ENCODE results near the gene MTRR.

The MTRR gene

DNA sequence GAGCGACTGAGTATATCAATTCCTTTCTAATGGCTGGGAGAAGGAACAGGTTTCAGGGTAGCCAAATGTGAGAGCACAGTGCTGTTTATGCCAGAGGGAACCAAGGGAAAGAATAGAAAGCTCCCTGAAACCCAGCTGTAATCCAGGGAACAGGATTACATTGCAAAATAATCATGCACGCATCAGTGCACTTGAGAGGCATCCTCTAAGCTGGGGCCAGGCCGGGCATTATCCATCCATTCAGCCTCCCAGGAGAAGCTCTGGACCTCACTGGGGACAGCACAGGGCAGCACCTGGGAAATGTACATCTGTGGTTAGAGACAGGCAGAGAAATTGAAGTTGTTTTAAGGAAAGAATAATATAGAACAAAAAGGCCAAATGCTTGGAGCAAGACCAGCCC is 72.7 kb downstream of the MTRR start:
- DNase-seq (ENCODE audit: extremely low read depth, low read depth) = no peak
- no peak for TF ChIP-seq CTCF (IDR thresholded peaks at IDR 0.05; ENCODE audit: low read depth, low read length, missing control alignments)
- H3K4me3 ChIP-seq (replicated peaks; ENCODE audit: low read depth, low read length) = no peak overlapping the region

DNA sequence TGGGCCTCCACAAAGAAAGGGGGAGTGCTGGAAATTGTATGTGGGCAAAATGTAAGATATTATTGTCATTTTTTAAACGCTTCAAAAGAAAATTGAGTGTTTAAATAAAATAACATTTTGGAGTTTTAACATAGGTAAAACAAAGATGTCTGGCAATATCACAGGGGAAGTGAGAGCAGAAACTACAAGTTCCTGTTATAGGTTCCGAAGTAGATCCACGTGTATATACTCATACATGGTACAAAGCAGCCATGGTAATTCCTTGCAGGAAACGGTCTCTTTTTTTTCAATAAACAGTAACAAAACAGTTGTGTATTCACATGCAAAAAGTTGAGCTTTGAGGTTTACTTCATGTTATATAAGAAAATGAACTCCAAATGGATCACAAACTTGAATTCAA is 78.4 kb downstream of the MTRR start:
- no peak overlapping the region for H3K4me3 ChIP-seq (replicated peaks; ENCODE audit: low read depth, low read length)
- TF ChIP-seq CTCF (IDR thresholded peaks at IDR 0.05; ENCODE audit: low read depth, low read length, missing control alignments) = no peak
- DNase-seq (ENCODE audit: extremely low read depth, low read depth) = no peak
